Measurements from ENCODE around the gene KCNB1. TPM values are rescaled to one million over a fixed set of nuclear protein-coding genes. Genes with fewer than 3 reads are reported as not detected.

Gene KCNB1
- total RNA-seq, 2 experiments from 2014 or later: not detected

GRCh38 chr20:49419785-49420184 is 62.7 kb downstream of the KCNB1 start:
- ChIA-PET POLR2A (no interaction called here), CTCF (no interaction called here)
- H3K27me3 Mint-ChIP-seq: peaks cover 12% of the 10 kb centered on the region
- H3K27ac Mint-ChIP-seq: no peak overlapping the region
- H3K4me1 Mint-ChIP-seq (ENCODE audit: low read depth): no peaks in the 10 kb centered on the region
- DNase-seq (no peak), ATAC-seq (no peak)
- H3K36me3 Mint-ChIP-seq (ENCODE audit: low read depth): no peaks in the 10 kb centered on the region
- no peaks in the 10 kb centered on the region for H3K9me3 Mint-ChIP-seq
- no peak overlapping the region for H3K4me3 Mint-ChIP-seq
- TF ChIP-seq, protein P1, sequence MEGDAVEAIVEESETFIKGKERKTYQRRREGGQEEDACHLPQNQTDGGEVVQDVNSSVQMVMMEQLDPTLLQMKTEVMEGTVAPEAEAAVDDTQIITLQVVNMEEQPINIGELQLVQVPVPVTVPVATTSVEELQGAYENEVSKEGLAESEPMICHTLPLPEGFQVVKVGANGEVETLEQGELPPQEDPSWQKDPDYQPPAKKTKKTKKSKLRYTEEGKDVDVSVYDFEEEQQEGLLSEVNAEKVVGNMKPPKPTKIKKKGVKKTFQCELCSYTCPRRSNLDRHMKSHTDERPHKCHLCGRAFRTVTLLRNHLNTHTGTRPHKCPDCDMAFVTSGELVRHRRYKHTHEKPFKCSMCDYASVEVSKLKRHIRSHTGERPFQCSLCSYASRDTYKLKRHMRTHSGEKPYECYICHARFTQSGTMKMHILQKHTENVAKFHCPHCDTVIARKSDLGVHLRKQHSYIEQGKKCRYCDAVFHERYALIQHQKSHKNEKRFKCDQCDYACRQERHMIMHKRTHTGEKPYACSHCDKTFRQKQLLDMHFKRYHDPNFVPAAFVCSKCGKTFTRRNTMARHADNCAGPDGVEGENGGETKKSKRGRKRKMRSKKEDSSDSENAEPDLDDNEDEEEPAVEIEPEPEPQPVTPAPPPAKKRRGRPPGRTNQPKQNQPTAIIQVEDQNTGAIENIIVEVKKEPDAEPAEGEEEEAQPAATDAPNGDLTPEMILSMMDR (IDR thresholded peaks at IDR 0.05): no peak
- intact Hi-C loops (cut with micrococcal nuclease): no loop called here

DNA sequence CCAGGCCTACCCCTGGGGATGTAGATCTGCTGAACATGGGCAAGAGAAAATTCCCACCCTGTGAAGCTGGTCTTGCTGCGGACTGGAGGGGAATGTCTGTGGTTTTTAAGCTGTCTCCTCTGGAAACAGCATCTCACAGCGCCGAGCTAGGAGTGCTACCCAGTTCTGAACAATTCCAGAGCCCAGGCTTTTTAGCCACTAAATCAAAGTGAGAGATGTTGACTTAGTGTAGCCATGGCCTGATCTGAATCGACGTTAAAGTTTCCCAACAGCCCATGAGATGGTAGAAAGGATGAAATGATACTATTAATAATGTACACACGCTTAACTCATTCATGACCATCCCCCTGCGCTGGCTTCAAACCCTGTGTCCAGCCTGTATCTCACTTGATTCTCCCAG is 63.7 kb downstream of the KCNB1 start:
- no peaks in the 10 kb centered on the region for H3K4me1 Mint-ChIP-seq (ENCODE audit: low read depth)
- H3K27ac Mint-ChIP-seq: no peak overlapping the region
- CTCF ChIA-PET: interaction anchor here (0.7 kb wide), 1 partner anchor 216 kb away, joined by 3 read pairs; no protein-coding TSS in a partner anchor
- intact Hi-C loops (cut with micrococcal nuclease): no loop called here
- POLR2A ChIA-PET: no interaction called here
- H3K36me3 Mint-ChIP-seq (ENCODE audit: low read depth): no peaks in the 10 kb centered on the region
- ATAC-seq (no peak), DNase-seq (no peak)
- H3K27me3 Mint-ChIP-seq: peaks cover 15% of the 10 kb centered on the region
- TF ChIP-seq, protein P1 (IDR thresholded peaks at IDR 0.05): no peak
- no peaks in the 10 kb centered on the region for H3K9me3 Mint-ChIP-seq
- H3K4me3 Mint-ChIP-seq: no peak overlapping the region

DNA sequence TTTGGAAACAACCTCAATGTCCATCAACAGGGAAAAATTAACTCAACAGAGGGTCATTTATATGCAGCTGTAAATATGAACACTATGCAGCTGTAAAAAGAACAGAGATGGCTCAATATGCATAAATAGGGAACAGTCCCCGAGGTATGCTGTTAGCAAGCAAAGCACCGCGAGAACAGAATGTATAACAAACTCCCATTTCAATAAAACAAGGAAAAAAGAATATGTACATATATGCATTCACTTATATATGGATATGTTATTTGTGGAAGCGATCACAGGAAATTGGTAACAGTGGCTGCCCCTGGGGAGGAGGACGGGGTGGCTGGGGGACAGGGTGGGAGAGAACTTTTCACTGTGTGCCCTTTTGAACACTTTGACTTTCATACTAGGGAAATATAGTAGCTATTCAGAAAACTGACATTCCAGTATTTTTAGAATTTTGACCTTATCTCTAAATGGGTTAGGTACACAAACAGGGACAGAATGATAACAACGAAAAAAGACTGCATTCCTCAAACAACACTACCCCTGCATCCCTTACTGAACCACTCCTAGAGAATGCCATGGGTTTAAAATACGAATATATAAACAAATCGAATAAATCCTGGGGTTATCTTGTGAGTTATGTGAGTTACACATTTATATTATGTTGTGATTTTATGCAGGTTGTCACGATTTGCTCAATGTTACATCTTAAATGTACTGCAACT is 64.5 kb downstream of the KCNB1 start:
- intact Hi-C loops (cut with micrococcal nuclease): no loop called here
- TF ChIP-seq, protein P1 (IDR thresholded peaks at IDR 0.05): no peak
- no peak overlapping the region for H3K4me3 Mint-ChIP-seq
- ChIA-PET POLR2A (no interaction called here), CTCF (no interaction called here)
- H3K9me3 Mint-ChIP-seq: no peaks in the 10 kb centered on the region
- no peaks in the 10 kb centered on the region for H3K36me3 Mint-ChIP-seq (ENCODE audit: low read depth)
- peaks cover 14% of the 10 kb centered on the region for H3K27me3 Mint-ChIP-seq
- no peaks in the 10 kb centered on the region for H3K4me1 Mint-ChIP-seq (ENCODE audit: low read depth)
- ATAC-seq (no peak), DNase-seq (no peak)
- no peak overlapping the region for H3K27ac Mint-ChIP-seq

DNA sequence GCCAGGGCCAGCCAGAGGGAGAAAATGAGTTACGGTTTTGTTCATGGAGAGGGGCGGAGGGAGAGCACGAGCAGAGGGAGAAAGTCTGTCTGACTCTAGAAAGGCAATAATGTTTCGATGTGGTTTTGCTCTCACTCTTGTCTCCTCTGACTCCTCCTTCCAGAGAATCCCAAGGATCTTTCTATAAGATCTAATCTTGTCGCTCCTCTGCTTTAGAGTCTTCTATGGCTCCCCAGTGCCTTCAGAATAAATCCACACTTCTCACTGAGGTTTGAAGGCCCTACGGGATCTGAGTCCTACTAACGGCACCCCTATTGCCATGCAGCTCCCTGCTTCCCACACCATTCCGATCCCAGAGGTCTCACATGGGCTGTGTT is 66.8 kb downstream of the KCNB1 start:
- ChIA-PET CTCF (interaction anchor here (1.0 kb wide), 1 partner anchor 31 kb away, joined by 4 read pairs; no protein-coding TSS in a partner anchor), POLR2A (interaction anchor here (0.7 kb wide), 1 partner anchor 526 kb away, joined by 3 read pairs; no protein-coding TSS in a partner anchor)
- no peaks in the 10 kb centered on the region for H3K36me3 Mint-ChIP-seq (ENCODE audit: low read depth)
- no peak overlapping the region for H3K27ac Mint-ChIP-seq
- no peaks in the 10 kb centered on the region for H3K4me1 Mint-ChIP-seq (ENCODE audit: low read depth)
- H3K4me3 Mint-ChIP-seq: no peak overlapping the region
- no peak for ATAC-seq
- H3K27me3 Mint-ChIP-seq: peaks cover 7% of the 10 kb centered on the region
- DNase-seq: no peak
- TF ChIP-seq, protein P1 (IDR thresholded peaks at IDR 0.05): no peak
- intact Hi-C loops (cut with micrococcal nuclease): no loop called here
- H3K9me3 Mint-ChIP-seq: no peaks in the 10 kb centered on the region

GRCh38 chr20:49415005-49415667 is 67.3 kb downstream of the KCNB1 start:
- Mint-ChIP-seq H3K36me3 (ENCODE audit: low read depth) (no peaks in the 10 kb centered on the region), H3K27me3 (peaks cover 7% of the 10 kb centered on the region), H3K9me3 (no peaks in the 10 kb centered on the region), H3K4me1 (ENCODE audit: low read depth) (no peaks in the 10 kb centered on the region), H3K27ac (no peak overlapping the region), H3K4me3 (no peak overlapping the region)
- TF ChIP-seq, protein P1 (IDR thresholded peaks at IDR 0.05): no peak
- POLR2A ChIA-PET: no interaction called here
- CTCF ChIA-PET: no interaction called here
- no peak for DNase-seq
- intact Hi-C loops (cut with micrococcal nuclease): no loop called here
- no peak for ATAC-seq

All from activated CD8-positive, alpha-beta T cell treated with anti-CD3 and anti-CD28 coated beads for 36 hours (primary cell).